Measurements from ENCODE around the gene SNAPC3.

The SNAPC3 gene

GRCh38 chr9:15509931-15510788 lies 87.5 kb downstream of the SNAPC3 start:
- no peak overlapping the region for H2AFZ ChIP-seq (ENCODE audit: low read length)
- no peaks in the 10 kb centered on the region for H3K9me2 ChIP-seq (ENCODE audit: low read depth, low read length)
- peak overlapping the region; percentile 97 for H3K9ac ChIP-seq (ENCODE audit: low read length)
- no peaks in the 10 kb centered on the region for H3K9me3 ChIP-seq (ENCODE audit: low read length)
- H3K27ac ChIP-seq (ENCODE audit: low read depth, low read length, poor library complexity, severe bottlenecking): peak overlapping the region; percentile 90
- no peaks in the 10 kb centered on the region for H3F3A ChIP-seq (ENCODE audit: insufficient read depth, low read length)
- peaks cover 36% of the 10 kb centered on the region for H3K36me3 ChIP-seq (ENCODE audit: insufficient read depth, low read length)
- peaks cover 58% of the 10 kb centered on the region for H3K4me1 ChIP-seq (ENCODE audit: insufficient read depth, low read length, severe bottlenecking)
- peak overlapping the region; percentile 94 for H3K4me2 ChIP-seq (ENCODE audit: low read length)
- TF ChIP-seq CTCF (IDR thresholded peaks at IDR 0.05; ENCODE audit: low read length) (no peak), EZH2 (IDR thresholded peaks at IDR 0.05; ENCODE audit: borderline replicate concordance, low read length) (no peak)
- H4K20me1 ChIP-seq (ENCODE audit: insufficient read depth, low read length): no peaks in the 10 kb centered on the region
- peaks cover 33% of the 10 kb centered on the region for H3K79me2 ChIP-seq (ENCODE audit: insufficient read depth, low read length)
- peak overlapping the region; percentile 98 for H3K4me3 ChIP-seq (ENCODE audit: low read depth, low read length, poor library complexity, severe bottlenecking)
- H3K27me3 ChIP-seq (ENCODE audit: insufficient read depth, low read length): no peaks in the 10 kb centered on the region

- H3K9me3 ChIP-seq (ENCODE audit: low read length): no peaks in the 10 kb centered on the region
- peak within 1 kb of the TSS; percentile 94 for H3K4me2 ChIP-seq (ENCODE audit: low read length)
- peak within 1 kb of the TSS; percentile 18; the same call in 1 of the 2 replicates for H2AFZ ChIP-seq (ENCODE audit: low read length)
- H3K9me2 ChIP-seq (ENCODE audit: low read depth, low read length): no peaks in the 10 kb centered on the region
- H3K36me3 ChIP-seq (ENCODE audit: insufficient read depth, low read length): peaks cover 27% of the 10 kb centered on the region
- H3K79me2 ChIP-seq (ENCODE audit: insufficient read depth, low read length): peaks cover 26% of the 10 kb centered on the region
- peaks cover 55% of the 10 kb centered on the region for H3K4me1 ChIP-seq (ENCODE audit: insufficient read depth, low read length, severe bottlenecking)
- no peaks in the 10 kb centered on the region for H3F3A ChIP-seq (ENCODE audit: insufficient read depth, low read length)
- no peak for TF ChIP-seq EZH2 (IDR thresholded peaks at IDR 0.05; ENCODE audit: borderline replicate concordance, low read length)
- TF ChIP-seq CTCF (IDR thresholded peaks at IDR 0.05; ENCODE audit: low read length): no peak
- H3K9ac ChIP-seq (ENCODE audit: low read length): peak within 1 kb of the TSS; percentile 97
- peak within 1 kb of the TSS; percentile 98 for H3K4me3 ChIP-seq (ENCODE audit: low read depth, low read length, poor library complexity, severe bottlenecking)
- H3K27me3 ChIP-seq (ENCODE audit: insufficient read depth, low read length): no peaks in the 10 kb centered on the region
- peak within 1 kb of the TSS; percentile 90 for H3K27ac ChIP-seq (ENCODE audit: low read depth, low read length, poor library complexity, severe bottlenecking)
- H4K20me1 ChIP-seq (ENCODE audit: insufficient read depth, low read length): no peaks in the 10 kb centered on the region
Measured at GRCh38 chr9:15510789-15511575, 88.3 kb downstream of the SNAPC3 start, which contains the start of gene PSIP1. PSIP1 (minus strand) TSS chr9:15510970; CDS start chr9:15510188, 782 bp downstream.

Measured in OCI-LY1 (cell line).